GM12878 (cell line): Measurements from ENCODE around the gene NRXN3.

ENCODE experiments used
- CBFB ChIP-seq: IDR thresholded peaks from 2 replicates; pipeline ENCODE4 v1.6.1; 2016; ENCODE audit warnings: antibody characterized with exemption, low read depth
- CTCF ChIP-seq, 3 experiments: IDR thresholded peaks in 2 of 3; conservative IDR thresholded peaks in 1 of 3; 2 replicates each; pipeline ENCODE4 v1.5.1; 2011; ENCODE audit warnings: low read depth in 3 of 3, low read length in 3 of 3, mild to moderate bottlenecking in 3 of 3, control low read depth in 2 of 3, moderate library complexity in 2 of 3, inconsistent platforms in 1 of 3, mixed read lengths in 1 of 3; ENCODE audit not compliant: control insufficient read depth in 2 of 3, insufficient read depth in 1 of 3; ENCODE audit errors: extremely low read depth in 1 of 3
- HCFC1 ChIP-seq: fragments of 150-350 bp; IDR thresholded peaks from 2 replicates; pipeline ENCODE4 v1.6.1; 2014; ENCODE audit warnings: low read length
- HDAC6 ChIP-seq: fragments of 200-600 bp; sonication (generic); IDR thresholded peaks from one replicate; pipeline ENCODE4 v1.8.0; 2017; ENCODE audit warnings: antibody characterized with exemption; ENCODE audit not compliant: unreplicated experiment
- JUND ChIP-seq: IDR thresholded peaks from 2 replicates; pipeline ENCODE4 v1.6.1; 2012; ENCODE audit warnings: low read depth, mild to moderate bottlenecking, low read length, improper control_type of control experiment, moderate library complexity
- PML ChIP-seq: IDR thresholded peaks from 2 replicates; pipeline ENCODE4 v1.6.1; 2012; ENCODE audit warnings: low read length, inconsistent platforms
- POLR2AphosphoS5 ChIP-seq: IDR thresholded peaks from 2 replicates; pipeline ENCODE4 v1.6.1; 2011; ENCODE audit warnings: mild to moderate bottlenecking, low read length, inconsistent platforms
- REST ChIP-seq: IDR thresholded peaks from 2 replicates; pipeline ENCODE4 v1.6.1; 2012; ENCODE audit warnings: mild to moderate bottlenecking, low read depth, low read length
- SMAD1 ChIP-seq: fragments of 450-650 bp; IDR thresholded peaks from 2 replicates; pipeline ENCODE4 v1.6.1; 2018; ENCODE audit warnings: mild to moderate bottlenecking, low read depth; ENCODE audit not compliant: partially characterized antibody
- SRF ChIP-seq, 2 experiments: IDR thresholded peaks; 2 replicates each; pipeline ENCODE4 v1.6.1; 2011; ENCODE audit warnings: low read depth in 2 of 2, low read length in 2 of 2, mild to moderate bottlenecking in 1 of 2, moderate library complexity in 1 of 2
- TAF1 ChIP-seq: IDR thresholded peaks from 2 replicates; pipeline ENCODE4 v1.6.1; 2011; ENCODE audit warnings: mild to moderate bottlenecking, low read depth, low read length, borderline replicate concordance
- TF ChIP-seq, protein P1 (sequence below): IDR thresholded peaks from 2 replicates; pipeline ENCODE4 v1.6.1; 2012; ENCODE audit warnings: low read length, inconsistent platforms
- TF ChIP-seq, protein P2 (sequence below): IDR thresholded peaks from 2 replicates; pipeline ENCODE4 v1.6.1; 2011; ENCODE audit warnings: low read depth, low read length, improper control_type of control experiment, borderline replicate concordance

DNA sequence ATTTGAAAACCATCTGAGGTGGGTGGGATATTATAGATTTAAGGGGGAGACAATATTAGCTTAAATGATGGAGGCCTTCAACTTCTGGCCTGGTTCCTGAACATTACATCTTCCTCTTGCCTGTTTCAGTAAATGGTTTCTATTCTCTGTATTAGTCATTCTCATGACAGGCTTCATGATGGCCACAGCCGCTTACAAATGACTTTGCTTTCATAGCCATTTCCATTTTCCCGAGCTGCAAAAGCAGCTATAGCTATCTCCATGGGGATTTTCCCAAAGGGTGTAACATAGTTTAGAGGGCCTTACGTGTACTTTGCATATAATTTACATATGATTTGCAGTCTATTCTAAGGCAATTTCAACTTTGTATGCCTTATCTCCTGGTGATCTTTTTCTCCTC lies 121.8 kb downstream of the NRXN3 start:
- TF ChIP-seq, protein P1, sequence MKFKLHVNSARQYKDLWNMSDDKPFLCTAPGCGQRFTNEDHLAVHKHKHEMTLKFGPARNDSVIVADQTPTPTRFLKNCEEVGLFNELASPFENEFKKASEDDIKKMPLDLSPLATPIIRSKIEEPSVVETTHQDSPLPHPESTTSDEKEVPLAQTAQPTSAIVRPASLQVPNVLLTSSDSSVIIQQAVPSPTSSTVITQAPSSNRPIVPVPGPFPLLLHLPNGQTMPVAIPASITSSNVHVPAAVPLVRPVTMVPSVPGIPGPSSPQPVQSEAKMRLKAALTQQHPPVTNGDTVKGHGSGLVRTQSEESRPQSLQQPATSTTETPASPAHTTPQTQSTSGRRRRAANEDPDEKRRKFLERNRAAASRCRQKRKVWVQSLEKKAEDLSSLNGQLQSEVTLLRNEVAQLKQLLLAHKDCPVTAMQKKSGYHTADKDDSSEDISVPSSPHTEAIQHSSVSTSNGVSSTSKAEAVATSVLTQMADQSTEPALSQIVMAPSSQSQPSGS: no peak
- TF ChIP-seq HCFC1 (no peak), CTCF (IDR thresholded peaks at IDR 0.05 in 2 of 3, conservative IDR thresholded peaks at IDR 0.05 in 1 of 3; ENCODE audit: control insufficient read depth in 2 of 3, extremely low read depth in 1 of 3, insufficient read depth in 1 of 3, low read depth in 3 of 3, low read length in 3 of 3) (no peak), TAF1 (no peak), SRF (IDR thresholded peaks at IDR 0.05; ENCODE audit: low read depth in 2 of 2, low read length in 2 of 2) (no peak), SMAD1 (no peak), REST (no peak), HDAC6 (no peak), POLR2AphosphoS5 (no peak), JUND (no peak), CBFB (no peak), PML (no peak)
- TF ChIP-seq, protein P2, sequence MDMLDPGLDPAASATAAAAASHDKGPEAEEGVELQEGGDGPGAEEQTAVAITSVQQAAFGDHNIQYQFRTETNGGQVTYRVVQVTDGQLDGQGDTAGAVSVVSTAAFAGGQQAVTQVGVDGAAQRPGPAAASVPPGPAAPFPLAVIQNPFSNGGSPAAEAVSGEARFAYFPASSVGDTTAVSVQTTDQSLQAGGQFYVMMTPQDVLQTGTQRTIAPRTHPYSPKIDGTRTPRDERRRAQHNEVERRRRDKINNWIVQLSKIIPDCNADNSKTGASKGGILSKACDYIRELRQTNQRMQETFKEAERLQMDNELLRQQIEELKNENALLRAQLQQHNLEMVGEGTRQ: no peak
